IMR-90 (cell line): ENCODE measurements around the gene CELA3B. TPM values are rescaled to one million over a fixed set of nuclear protein-coding genes. Genes with fewer than 3 reads are reported as not detected.

Source experiments
- ATAC-seq: fragments of 200-7000 bp; cut with Tn5 transposase; 2 replicates; pipeline ENCODE4 v1.9.1; 2020; ENCODE audit warnings: low read depth, mild to moderate bottlenecking, moderate library complexity
- BruUV-seq: library from RNA; stranded (reverse); fragments of 400-500 nt; replicated peaks from 2 replicates; lab custom pipeline; 2021; lab: Mats Ljungman, UMichigan
- CTCF ChIA-PET: fragments of 300-600 bp; formaldehyde crosslinking; extraction: SDS; loops from one replicate; lab custom pipeline; 2021; ENCODE audit warnings: antibody characterized with exemption; lab: Yijun Ruan, JAX
- POLR2A ChIA-PET: fragments of 300-600 bp; sonication (Branson Sonifier 250); formaldehyde crosslinking; loops from one replicate; lab custom pipeline; 2022; ENCODE audit warnings: antibody characterized with exemption; ENCODE audit not compliant: unreplicated experiment; lab: Charles Lee
- DNase-seq: peaks from one replicate; pipeline ENCODE4 v3.0.0; 2013
- H2AFZ ChIP-seq: replicated peaks from 2 replicates; pipeline ENCODE3; 2013; ENCODE audit warnings: low read length, mild to moderate bottlenecking; ENCODE audit not compliant: poor library complexity
- H2AK5ac ChIP-seq: 2 replicates; pipeline ENCODE4 v1.6.1; 2013; ENCODE audit warnings: low read depth, low read length, inconsistent platforms
- H2AK9ac ChIP-seq: replicated peaks from 2 replicates; pipeline ENCODE3; 2013; ENCODE audit warnings: mild to moderate bottlenecking, low read depth, low read length, moderate library complexity; ENCODE audit not compliant: poor library complexity
- H2BK120ac ChIP-seq: 2 replicates; pipeline ENCODE4 v1.6.1; 2013; ENCODE audit warnings: low read depth, low read length, inconsistent platforms
- H2BK15ac ChIP-seq: 3 replicates; pipeline ENCODE4 v1.6.1; 2013; ENCODE audit warnings: low read depth, low read length, inconsistent platforms
- H2BK20ac ChIP-seq: 2 replicates; pipeline ENCODE4 v1.6.1; 2013; ENCODE audit warnings: low read depth, mild to moderate bottlenecking, inconsistent platforms, low read length, moderate library complexity
- H2BK5ac ChIP-seq: 2 replicates; pipeline ENCODE4 v1.6.1; 2013; ENCODE audit warnings: mild to moderate bottlenecking, low read depth, low read length, inconsistent platforms; ENCODE audit not compliant: poor library complexity, severe bottlenecking
- H3K14ac ChIP-seq: replicated peaks from 2 replicates; pipeline ENCODE4 v1.6.1; 2013; ENCODE audit warnings: low read depth, low read length, inconsistent platforms
- H3K18ac ChIP-seq: 2 replicates; pipeline ENCODE4 v1.6.1; 2013; ENCODE audit warnings: low read depth, low read length, control low read depth
- H3K23ac ChIP-seq: 2 replicates; pipeline ENCODE4 v1.6.1; 2013; ENCODE audit warnings: low read depth, low read length, inconsistent platforms
- H3K27ac ChIP-seq: 2 replicates; pipeline ENCODE4 v1.5.1; 2013; ENCODE audit warnings: mild to moderate bottlenecking, control low read depth, low read length; ENCODE audit not compliant: insufficient read depth
- H3K27me3 ChIP-seq: 2 replicates; pipeline ENCODE4 v1.6.1; 2013; ENCODE audit warnings: low read length; ENCODE audit not compliant: control insufficient read depth, insufficient read depth
- H3K36me3 ChIP-seq: 2 replicates; pipeline ENCODE4 v1.6.1; 2013; ENCODE audit warnings: low read length, mixed read lengths; ENCODE audit not compliant: control insufficient read depth, insufficient read depth
- H3K4ac ChIP-seq: 2 replicates; pipeline ENCODE4 v1.6.1; 2013; ENCODE audit warnings: low read depth, low read length, inconsistent platforms
- H3K4me1 ChIP-seq: 2 replicates; pipeline ENCODE4 v1.6.1; 2013; ENCODE audit warnings: low read length, mixed read lengths; ENCODE audit not compliant: control insufficient read depth, insufficient read depth
- H3K4me2 ChIP-seq: 2 replicates; pipeline ENCODE4 v1.6.1; 2013; ENCODE audit warnings: low read depth, mild to moderate bottlenecking, control low read depth, low read length, moderate library complexity
- H3K4me3 ChIP-seq: 2 replicates; pipeline ENCODE4 v1.5.1; 2013; ENCODE audit warnings: low read depth, mild to moderate bottlenecking, control low read depth, low read length, moderate library complexity; ENCODE audit not compliant: insufficient read depth
- H3K56ac ChIP-seq: 2 replicates; pipeline ENCODE4 v1.6.1; 2013; ENCODE audit warnings: low read length, inconsistent platforms; ENCODE audit not compliant: insufficient read depth; ENCODE audit errors: extremely low read depth
- H3K79me1 ChIP-seq, 2 experiments: 2 replicates each; pipeline ENCODE4 v1.6.1; 2013; ENCODE audit warnings: low read length in 2 of 2, inconsistent platforms in 1 of 2, low read depth in 1 of 2
- H3K9ac ChIP-seq: 2 replicates; pipeline ENCODE4 v1.6.1; 2013; ENCODE audit warnings: low read depth, low read length, control low read depth
- H3K9me1 ChIP-seq: 2 replicates; pipeline ENCODE4 v1.6.1; 2013; ENCODE audit warnings: low read length, inconsistent platforms; ENCODE audit not compliant: insufficient read depth
- H3K9me3 ChIP-seq: 2 replicates; pipeline ENCODE4 v1.6.1; 2013; ENCODE audit warnings: low read length; ENCODE audit not compliant: control insufficient read depth, insufficient read depth
- H4K20me1 ChIP-seq: 2 replicates; pipeline ENCODE4 v1.6.1; 2013; ENCODE audit warnings: low read length, inconsistent platforms; ENCODE audit not compliant: insufficient read depth
- H4K5ac ChIP-seq: 2 replicates; pipeline ENCODE4 v1.6.1; 2013; ENCODE audit warnings: mild to moderate bottlenecking, low read depth, low read length, control low read depth
- H4K8ac ChIP-seq, 2 experiments: 2 replicates each; pipeline ENCODE4 v1.6.1; 2013; ENCODE audit warnings: low read depth in 2 of 2, low read length in 2 of 2, control low read depth in 1 of 2, inconsistent platforms in 1 of 2
- H4K91ac ChIP-seq: 2 replicates; pipeline ENCODE4 v1.6.1; 2013; ENCODE audit warnings: low read depth, low read length, inconsistent platforms; ENCODE audit not compliant: insufficient read depth
- BHLHE40 ChIP-seq: fragments of 150-350 bp; IDR thresholded peaks from 2 replicates; pipeline ENCODE4 v1.6.1; 2016; ENCODE audit warnings: mild to moderate bottlenecking, low read depth, low read length
- CHD1 ChIP-seq: IDR thresholded peaks from 2 replicates; pipeline ENCODE4 v1.6.1; 2012; ENCODE audit warnings: low read depth, low read length, improper control_type of control experiment
- CTCF ChIP-seq: conservative IDR thresholded peaks from 2 replicates; pipeline ENCODE4 v1.5.1; 2012; ENCODE audit warnings: mild to moderate bottlenecking, low read depth, low read length, improper control_type of control experiment
- ELK1 ChIP-seq: fragments of 150-350 bp; IDR thresholded peaks from 2 replicates; pipeline ENCODE4 v1.6.1; 2016; ENCODE audit warnings: low read depth, mild to moderate bottlenecking, low read length, moderate library complexity, borderline replicate concordance
- FOS ChIP-seq: fragments of 150-350 bp; IDR thresholded peaks from 2 replicates; pipeline ENCODE4 v1.6.1; 2016; ENCODE audit warnings: low read depth, low read length
- MAZ ChIP-seq: IDR thresholded peaks from 2 replicates; pipeline ENCODE4 v1.6.1; 2012; ENCODE audit warnings: low read depth, mild to moderate bottlenecking, low read length, improper control_type of control experiment, moderate library complexity, borderline replicate concordance
- MXI1 ChIP-seq: IDR thresholded peaks from 2 replicates; pipeline ENCODE4 v1.6.1; 2012; ENCODE audit warnings: low read depth, mild to moderate bottlenecking, low read length, moderate library complexity, borderline replicate concordance
- NFE2L2 ChIP-seq: fragments of 150-350 bp; IDR thresholded peaks from 2 replicates; pipeline ENCODE4 v1.6.1; 2016; ENCODE audit warnings: low read depth, mild to moderate bottlenecking, low read length
- POLR2A ChIP-seq: IDR thresholded peaks from 2 replicates; pipeline ENCODE4 v1.6.1; 2012; ENCODE audit warnings: mild to moderate bottlenecking, low read depth, low read length
- RAD21 ChIP-seq: IDR thresholded peaks from 2 replicates; pipeline ENCODE4 v1.6.1; 2012; ENCODE audit warnings: low read length, improper control_type of control experiment
- RCOR1 ChIP-seq: IDR thresholded peaks from 2 replicates; pipeline ENCODE4 v1.6.1; 2012; ENCODE audit warnings: mild to moderate bottlenecking, low read length, improper control_type of control experiment; ENCODE audit not compliant: insufficient replicate concordance
- RFX5 ChIP-seq: IDR thresholded peaks from 2 replicates; pipeline ENCODE4 v1.8.0; 2012; ENCODE audit warnings: low read depth, mild to moderate bottlenecking, low read length, moderate library complexity
- SMC3 ChIP-seq: fragments of 150-350 bp; IDR thresholded peaks from 2 replicates; pipeline ENCODE4 v1.6.1; 2016; ENCODE audit warnings: low read depth, mild to moderate bottlenecking, antibody characterized with exemption, low read length, moderate library complexity
- WGBS, 2 experiments: methylation state at CpG; one replicate each; pipeline versions ENCODE4 v1.1.5 to v1.1.7; 2013; ENCODE audit warnings: missing lambda C conversion rate in 2 of 2; ENCODE audit not compliant: insufficient read length in 1 of 2; ENCODE audit errors: extremely low coverage in 2 of 2; 5-methylcytosine and 5-hydroxymethylcytosine counted together
- dilution Hi-C: fragments of 300-500 bp; cut with HindIII; formaldehyde crosslinking; loops from one replicate; pipeline ENCODE4 v1.14.3; 2018; ENCODE audit warnings: low sequenced_read_pairs; ENCODE audit not compliant: unreplicated experiment
- in situ Hi-C: fragments of 300-500 bp; cut with MboI; formaldehyde crosslinking; loops from 3 replicates; pipeline ENCODE4 v1.14.3; 2019; ENCODE audit warnings: low sequenced_read_pairs, inconsistent platforms, mixed read lengths
- intact Hi-C: fragments of 100-400 bp; cut with micrococcal nuclease; formaldehyde crosslinking; loops from 2 replicates; pipeline ENCODE4 v1.10.0; 2022
- polyA plus RNA-seq, 3 experiments: library from polyadenylated mRNA; depleted of rRNA; stranded (reverse); fragments of >200 nt; gene quantifications; 2 replicates each; pipeline ENCODE4 v1.2.3, GENCODE V29; 2012; ENCODE audit warnings: low replicate concordance in 1 of 3
- total RNA-seq: library from RNA; depleted of rRNA; stranded (reverse); fragments of >200 nt; gene quantifications from 2 replicates; pipeline ENCODE4 v1.2.3, GENCODE V29; 2012

Gene CELA3B
- total and polyA plus RNA-seq, 2 of the 4 experiments (the other 2 are of a cell fraction) = not detected

- H2BK120ac ChIP-seq = peak overlapping the region; percentile 79
- H3K9me1 ChIP-seq = peaks cover 8% of the 10 kb centered on the region
- peak overlapping the region; percentile 89 for H3K56ac ChIP-seq
- dilution Hi-C loops (no loop called here), in situ Hi-C loops (no loop called here), intact Hi-C loops (loop anchor here (10.0 kb wide), 1 partner anchor 389 kb away; no protein-coding TSS in a partner anchor)
- peak overlapping the region; percentile 97 for H3K14ac ChIP-seq
- CTCF ChIA-PET = interaction anchor here (0.6 to 0.8 kb wide), 2 partner anchors 283 to 700 kb away, joined by 4 read pairs; no protein-coding TSS in a partner anchor
- ATAC-seq = peak; percentile 96
- H3K36me3 ChIP-seq = 0 out of 2 replicates have a peak, but pooled peaks cover under 1% of the 10 kb centered on the region
- peak overlapping the region; percentile 90 for H3K4me2 ChIP-seq
- H3K4ac ChIP-seq = peak overlapping the region; percentile 98
- 0% methylated on average over 1 of the region's 42 CpGs; no CpG with 5 or more reads in 1 of the 2 experiments for WGBS, 2 experiments
- H3K4me3 ChIP-seq = peak overlapping the region; percentile 72
- peak overlapping the region; percentile 86 for H3K27ac ChIP-seq
- H3K18ac ChIP-seq = peak overlapping the region; percentile 43
- H3K9me3 ChIP-seq = no peaks in the 10 kb centered on the region
- H3K4me1 ChIP-seq = peaks cover 6% of the 10 kb centered on the region
- H3K9ac ChIP-seq = peak overlapping the region; percentile 90
- BruUV-seq = TSS peak; percentile 82
- H3K27me3 ChIP-seq = no peaks in the 10 kb centered on the region
- H2AK5ac ChIP-seq = peak overlapping the region; percentile 97
- H3K79me1 ChIP-seq = peaks cover 0 to 25% of the 10 kb centered on the region in 2 experiments; a peak in 3 of 4 replicates
- peak overlapping the region; percentile 98 for H2AK9ac ChIP-seq
- H4K20me1 ChIP-seq = peaks cover 6% of the 10 kb centered on the region; the same call in 1 of the 2 replicates
- peak; percentile 88 for DNase-seq
- peak overlapping the region; percentile 97 for H3K23ac ChIP-seq
- H4K91ac ChIP-seq = peak overlapping the region; percentile 97
- H2AFZ ChIP-seq = peak overlapping the region; percentile 96
- H4K8ac ChIP-seq = peak overlapping the region; percentile 97 to 98
- no peak for TF ChIP-seq SMC3
- TF ChIP-seq POLR2A = peak; percentile 92
- no peak for TF ChIP-seq RAD21
- TF ChIP-seq CTCF = no peak
- peak; percentile 34; the same call in 1 of the 2 replicates for TF ChIP-seq CHD1
- no peak for TF ChIP-seq MXI1
- peak; percentile 41; the same call in 1 of the 2 replicates for TF ChIP-seq FOS
- no peak for TF ChIP-seq RFX5
- TF ChIP-seq ELK1 = peak; percentile 74; the same call in 1 of the 2 replicates
- TF ChIP-seq BHLHE40 = no peak
- no peak for TF ChIP-seq NFE2L2
- no peak for TF ChIP-seq RCOR1
- peak; percentile 87 for TF ChIP-seq MAZ
- H2BK20ac ChIP-seq = no peak overlapping the region
- peak overlapping the region; percentile 73 for H2BK5ac ChIP-seq
- H2BK15ac ChIP-seq = peak overlapping the region; percentile 13; the same call in 1 of the 3 replicates
- H4K5ac ChIP-seq = peak overlapping the region; percentile 74
- POLR2A ChIA-PET = interaction anchor here (0.6 kb wide), 1 partner anchor 13 kb away, joined by 3 read pairs; no protein-coding TSS in a partner anchor
These were observed 48.7 kb downstream of the CELA3B start for GRCh38 chr1:22025368-22026155.
